Osteocyte (in vitro differentiated cells): Measurements from ENCODE around the gene TSC22D2. TPM values are rescaled to one million over a fixed set of nuclear protein-coding genes. Genes with fewer than 3 reads are reported as not detected.

Experiments
- DNase-seq: peaks from one replicate; pipeline ENCODE4 v3.0.0; 2021; ENCODE audit warnings: mixed read lengths; ENCODE audit not compliant: unreplicated experiment; ENCODE audit errors: extremely low spot score
- H3K27ac Mint-ChIP-seq: one replicate; pipeline ENCODE4 v1.8.0; 2021; ENCODE audit warnings: mild to moderate bottlenecking, mixed read lengths; ENCODE audit not compliant: unreplicated experiment
- H3K27me3 Mint-ChIP-seq: one replicate; pipeline ENCODE4 v1.8.0; 2021; ENCODE audit warnings: mixed read lengths; ENCODE audit not compliant: unreplicated experiment
- H3K36me3 Mint-ChIP-seq: one replicate; pipeline ENCODE4 v1.8.0; 2021; ENCODE audit warnings: mixed read lengths; ENCODE audit not compliant: unreplicated experiment
- H3K4me1 Mint-ChIP-seq: one replicate; pipeline ENCODE4 v1.8.0; 2021; ENCODE audit warnings: mixed read lengths; ENCODE audit not compliant: unreplicated experiment
- H3K4me3 Mint-ChIP-seq: one replicate; pipeline ENCODE4 v1.8.0; 2021; ENCODE audit warnings: mild to moderate bottlenecking, moderate library complexity, mixed read lengths; ENCODE audit not compliant: unreplicated experiment
- H3K9me3 Mint-ChIP-seq: one replicate; pipeline ENCODE4 v1.8.0; 2021; ENCODE audit warnings: mixed read lengths; ENCODE audit not compliant: unreplicated experiment
- CTCF ChIP-seq: fragments of 200-600 bp; sonication (generic); IDR thresholded peaks from 2 replicates; pipeline ENCODE4 v1.5.0; 2021; ENCODE audit warnings: antibody characterized with exemption, mild to moderate bottlenecking, moderate library complexity
- total RNA-seq: library from RNA; stranded (reverse); gene quantifications from 2 replicates; pipeline ENCODE4 v1.2.1, GENCODE V29; 2021

TSC22D2 gene
- total RNA-seq, 1 donor from 2014 or later = 51.3 TPM

GRCh38 chr3:150371741-150372254 is 36.3 kb upstream of the TSC22D2 start:
- no peak for DNase-seq
- Mint-ChIP-seq H3K4me1 (peaks cover 72% of the 10 kb centered on the region), H3K27ac (peak overlapping the region; percentile 86), H3K4me3 (peak overlapping the region; percentile 74), H3K36me3 (no peaks in the 10 kb centered on the region), H3K9me3 (no peaks in the 10 kb centered on the region), H3K27me3 (no peaks in the 10 kb centered on the region)
- no peak for TF ChIP-seq CTCF

GRCh38 chr3:150372320-150372719 is 35.8 kb upstream of the TSC22D2 start:
- DNase-seq = no peak
- Mint-ChIP-seq H3K4me1 (peaks cover 72% of the 10 kb centered on the region), H3K27me3 (no peaks in the 10 kb centered on the region), H3K36me3 (no peaks in the 10 kb centered on the region), H3K9me3 (no peaks in the 10 kb centered on the region), H3K27ac (peak overlapping the region; percentile 86), H3K4me3 (no peak overlapping the region)
- no peak for TF ChIP-seq CTCF

- Mint-ChIP-seq H3K4me1 (peaks cover 72% of the 10 kb centered on the region), H3K9me3 (no peaks in the 10 kb centered on the region), H3K27me3 (no peaks in the 10 kb centered on the region), H3K4me3 (no peak overlapping the region), H3K27ac (peak overlapping the region; percentile 86), H3K36me3 (no peaks in the 10 kb centered on the region)
- no peak for DNase-seq
- peak; percentile 45 for TF ChIP-seq CTCF
Measured at GRCh38 chr3:150372722-150373121, 35.4 kb upstream of the TSC22D2 start.

GRCh38 chr3:150373234-150373875 is 34.7 kb upstream of the TSC22D2 start:
- no peaks in the 10 kb centered on the region for H3K36me3 Mint-ChIP-seq
- no peaks in the 10 kb centered on the region for H3K9me3 Mint-ChIP-seq
- peaks cover 72% of the 10 kb centered on the region for H3K4me1 Mint-ChIP-seq
- no peak overlapping the region for H3K4me3 Mint-ChIP-seq
- H3K27me3 Mint-ChIP-seq = no peaks in the 10 kb centered on the region
- no peak overlapping the region for H3K27ac Mint-ChIP-seq
- DNase-seq = no peak
- no peak for TF ChIP-seq CTCF

- no peaks in the 10 kb centered on the region for H3K36me3 Mint-ChIP-seq
- TF ChIP-seq CTCF = no peak
- DNase-seq = no peak
- no peak overlapping the region for H3K4me3 Mint-ChIP-seq
- H3K4me1 Mint-ChIP-seq = peaks cover 61% of the 10 kb centered on the region
- no peaks in the 10 kb centered on the region for H3K9me3 Mint-ChIP-seq
- H3K27me3 Mint-ChIP-seq = no peaks in the 10 kb centered on the region
- H3K27ac Mint-ChIP-seq = no peak overlapping the region
Measured at GRCh38 chr3:150374975-150375374, 33.1 kb upstream of the TSC22D2 start.
